Measurements from ENCODE around the gene EXOG.

Gene EXOG

GRCh38 chr3:38500688-38501417, 4.7 kb downstream of the EXOG start:
- Histone ChIP-seq H3K4me3 (ENCODE audit: severe bottlenecking) (no peak overlapping the region), H3K4me1 (ENCODE audit: insufficient read depth, poor library complexity, severe bottlenecking) (peaks cover 5% of the 10 kb centered on the region), H3K27ac (ENCODE audit: poor library complexity, severe bottlenecking) (no peak overlapping the region), H3K9me3 (ENCODE audit: severe bottlenecking) (no peaks in the 10 kb centered on the region), H3K27me3 (ENCODE audit: insufficient read depth, poor library complexity, severe bottlenecking) (no peaks in the 10 kb centered on the region), H3K36me3 (ENCODE audit: low read depth) (peaks cover 54% of the 10 kb centered on the region)
- no peak for DNase-seq (ENCODE audit: low spot score)
- no peak for ATAC-seq (ENCODE audit: low read depth)
- TF ChIP-seq, protein P1, sequence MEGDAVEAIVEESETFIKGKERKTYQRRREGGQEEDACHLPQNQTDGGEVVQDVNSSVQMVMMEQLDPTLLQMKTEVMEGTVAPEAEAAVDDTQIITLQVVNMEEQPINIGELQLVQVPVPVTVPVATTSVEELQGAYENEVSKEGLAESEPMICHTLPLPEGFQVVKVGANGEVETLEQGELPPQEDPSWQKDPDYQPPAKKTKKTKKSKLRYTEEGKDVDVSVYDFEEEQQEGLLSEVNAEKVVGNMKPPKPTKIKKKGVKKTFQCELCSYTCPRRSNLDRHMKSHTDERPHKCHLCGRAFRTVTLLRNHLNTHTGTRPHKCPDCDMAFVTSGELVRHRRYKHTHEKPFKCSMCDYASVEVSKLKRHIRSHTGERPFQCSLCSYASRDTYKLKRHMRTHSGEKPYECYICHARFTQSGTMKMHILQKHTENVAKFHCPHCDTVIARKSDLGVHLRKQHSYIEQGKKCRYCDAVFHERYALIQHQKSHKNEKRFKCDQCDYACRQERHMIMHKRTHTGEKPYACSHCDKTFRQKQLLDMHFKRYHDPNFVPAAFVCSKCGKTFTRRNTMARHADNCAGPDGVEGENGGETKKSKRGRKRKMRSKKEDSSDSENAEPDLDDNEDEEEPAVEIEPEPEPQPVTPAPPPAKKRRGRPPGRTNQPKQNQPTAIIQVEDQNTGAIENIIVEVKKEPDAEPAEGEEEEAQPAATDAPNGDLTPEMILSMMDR (IDR thresholded peaks at IDR 0.05; ENCODE audit: poor library complexity, severe bottlenecking), result no peak

- no peak for DNase-seq (ENCODE audit: low spot score)
- no peak for ATAC-seq (ENCODE audit: low read depth)
- Histone ChIP-seq H3K4me3 (ENCODE audit: severe bottlenecking) (no peak overlapping the region), H3K27ac (ENCODE audit: poor library complexity, severe bottlenecking) (no peak overlapping the region), H3K4me1 (ENCODE audit: insufficient read depth, poor library complexity, severe bottlenecking) (no peaks in the 10 kb centered on the region), H3K9me3 (ENCODE audit: severe bottlenecking) (no peaks in the 10 kb centered on the region), H3K27me3 (ENCODE audit: insufficient read depth, poor library complexity, severe bottlenecking) (no peaks in the 10 kb centered on the region), H3K36me3 (ENCODE audit: low read depth) (peaks cover 88% of the 10 kb centered on the region)
- TF ChIP-seq, protein P1 (IDR thresholded peaks at IDR 0.05; ENCODE audit: poor library complexity, severe bottlenecking), result no peak
Observed at GRCh38 chr3:38507120-38507519, 11.0 kb downstream of the EXOG start.

GRCh38 chr3:38509732-38510131, 13.6 kb downstream of the EXOG start:
- Histone ChIP-seq H3K4me1 (ENCODE audit: insufficient read depth, poor library complexity, severe bottlenecking) (no peaks in the 10 kb centered on the region), H3K27me3 (ENCODE audit: insufficient read depth, poor library complexity, severe bottlenecking) (no peaks in the 10 kb centered on the region), H3K27ac (ENCODE audit: poor library complexity, severe bottlenecking) (no peak overlapping the region), H3K36me3 (ENCODE audit: low read depth) (peaks cover 79% of the 10 kb centered on the region), H3K9me3 (ENCODE audit: severe bottlenecking) (no peaks in the 10 kb centered on the region), H3K4me3 (ENCODE audit: severe bottlenecking) (no peak overlapping the region)
- ATAC-seq (ENCODE audit: low read depth) (no peak), DNase-seq (ENCODE audit: low spot score) (no peak)
- TF ChIP-seq, protein P1 (IDR thresholded peaks at IDR 0.05; ENCODE audit: poor library complexity, severe bottlenecking), result no peak

DNA sequence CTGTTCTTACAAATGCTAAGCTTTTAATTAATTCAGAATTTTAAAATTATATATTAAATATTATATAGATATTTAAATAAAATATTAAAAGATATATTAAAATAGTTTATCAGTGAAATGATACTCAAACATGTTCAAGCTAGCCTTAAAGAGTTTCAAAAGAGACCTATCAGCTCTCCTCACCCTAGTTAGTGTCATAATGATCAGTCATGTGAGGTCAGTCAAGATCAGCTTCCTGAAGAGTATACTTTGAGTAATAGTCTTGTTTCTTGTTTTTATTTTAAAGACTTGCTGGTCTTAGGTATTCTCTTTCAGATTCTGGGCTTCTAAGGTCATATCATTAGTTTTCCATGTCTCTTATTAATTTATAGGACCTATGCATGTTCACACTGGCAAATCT, 14.5 kb downstream of the EXOG start:
- Histone ChIP-seq H3K4me3 (ENCODE audit: severe bottlenecking) (no peak overlapping the region), H3K9me3 (ENCODE audit: severe bottlenecking) (no peaks in the 10 kb centered on the region), H3K27ac (ENCODE audit: poor library complexity, severe bottlenecking) (no peak overlapping the region), H3K4me1 (ENCODE audit: insufficient read depth, poor library complexity, severe bottlenecking) (no peaks in the 10 kb centered on the region), H3K27me3 (ENCODE audit: insufficient read depth, poor library complexity, severe bottlenecking) (no peaks in the 10 kb centered on the region), H3K36me3 (ENCODE audit: low read depth) (peaks cover 70% of the 10 kb centered on the region)
- ATAC-seq (ENCODE audit: low read depth) (no peak), DNase-seq (ENCODE audit: low spot score) (no peak)
- TF ChIP-seq, protein P1 (IDR thresholded peaks at IDR 0.05; ENCODE audit: poor library complexity, severe bottlenecking), result no peak

DNA sequence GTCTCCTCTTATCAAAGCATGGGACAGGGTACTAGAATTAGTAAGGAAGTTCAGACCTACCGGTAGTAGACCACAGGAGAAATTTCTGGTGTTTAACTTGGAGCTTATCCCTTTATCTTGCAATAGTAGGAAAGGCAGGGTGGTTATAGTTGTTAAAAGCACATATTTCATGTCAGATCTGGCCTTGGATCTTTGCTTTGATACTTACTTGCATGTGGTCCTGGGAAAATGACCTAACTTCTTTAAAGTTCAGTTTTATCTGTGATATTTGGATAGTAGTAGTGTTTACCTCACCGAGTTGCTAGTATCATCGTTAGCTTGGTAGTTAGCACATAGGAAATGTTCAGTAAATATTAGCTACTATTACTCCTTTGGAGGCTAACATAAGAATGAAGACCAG, 15.4 kb downstream of the EXOG start:
- Histone ChIP-seq H3K27ac (ENCODE audit: poor library complexity, severe bottlenecking) (no peak overlapping the region), H3K9me3 (ENCODE audit: severe bottlenecking) (no peaks in the 10 kb centered on the region), H3K4me3 (ENCODE audit: severe bottlenecking) (no peak overlapping the region), H3K27me3 (ENCODE audit: insufficient read depth, poor library complexity, severe bottlenecking) (no peaks in the 10 kb centered on the region), H3K36me3 (ENCODE audit: low read depth) (peaks cover 66% of the 10 kb centered on the region), H3K4me1 (ENCODE audit: insufficient read depth, poor library complexity, severe bottlenecking) (no peaks in the 10 kb centered on the region)
- TF ChIP-seq, protein P1 (IDR thresholded peaks at IDR 0.05; ENCODE audit: poor library complexity, severe bottlenecking), result no peak
- ATAC-seq (ENCODE audit: low read depth) (no peak), DNase-seq (ENCODE audit: low spot score) (no peak)
